HepG2 (cell line): Measurements from ENCODE around the gene NUP133. TPM values are rescaled to one million over a fixed set of nuclear protein-coding genes. Genes with fewer than 3 reads are reported as not detected.

Experiments
- FOXA1 ChIP-seq, 2 experiments: fragments of 450-650 bp in 1 of 2; sonication (generic) in 1 of 2; formaldehyde crosslinking in 1 of 2; IDR thresholded peaks; 2 replicates each; pipeline versions ENCODE4 v1.4.0 to v1.6.1; 2016 to 2020; ENCODE audit warnings: missing genetic modification reagents in 1 of 2
- FOXO1 ChIP-seq: sonication (generic); formaldehyde crosslinking; IDR thresholded peaks from 2 replicates; pipeline ENCODE4 v1.4.0; 2020; ENCODE audit warnings: missing genetic modification reagents
- FOXP1 ChIP-seq, 2 experiments: fragments of 450-650 bp in 1 of 2; IDR thresholded peaks; 2 replicates each; pipeline ENCODE4 v1.6.1; 2017 to 2018; ENCODE audit warnings: antibody characterized with exemption in 1 of 2
- LCORL ChIP-seq, 2 experiments: fragments of 450-650 bp in 1 of 2; sonication (generic) in 1 of 2; formaldehyde crosslinking in 1 of 2; IDR thresholded peaks; 2 replicates each; pipeline versions ENCODE4 v1.5.0 to v1.6.1; 2017 to 2020; ENCODE audit warnings: antibody characterized with exemption in 1 of 2, missing genetic modification reagents in 1 of 2
- MED13 ChIP-seq: sonication (generic); formaldehyde crosslinking; IDR thresholded peaks from 2 replicates; pipeline ENCODE4 v1.5.0; 2020; ENCODE audit warnings: missing genetic modification reagents
- MZF1 ChIP-seq: sonication (generic); formaldehyde crosslinking; IDR thresholded peaks from 2 replicates; pipeline ENCODE4 v1.8.1; 2023; ENCODE audit warnings: mild to moderate bottlenecking, missing genetic modification reagents, borderline replicate concordance
- PHB2 ChIP-seq: fragments of 450-650 bp; IDR thresholded peaks from 2 replicates; pipeline ENCODE4 v1.6.1; 2018; ENCODE audit not compliant: partially characterized antibody
- RFX1 ChIP-seq: fragments of 450-650 bp; IDR thresholded peaks from 2 replicates; pipeline ENCODE4 v1.6.1; 2017
- RFX3 ChIP-seq: IDR thresholded peaks from 2 replicates; pipeline ENCODE4 v1.6.1; 2016; ENCODE audit warnings: missing biosample characterization, missing genetic modification reagents
- TEAD3 ChIP-seq: optimal IDR thresholded peaks from 2 replicates; pipeline ENCODE3; 2016; ENCODE audit warnings: borderline replicate concordance
- TSC22D2 ChIP-seq: sonication (generic); formaldehyde crosslinking; IDR thresholded peaks from 2 replicates; pipeline ENCODE4 v1.5.1; 2020; ENCODE audit warnings: missing genetic modification reagents, mild to moderate bottlenecking, borderline replicate concordance
- YEATS2 ChIP-seq: sonication (generic); formaldehyde crosslinking; IDR thresholded peaks from 2 replicates; pipeline ENCODE4 v1.4.0; 2020; ENCODE audit warnings: missing genetic modification reagents, borderline replicate concordance
- ZBTB20 ChIP-seq: sonication (generic); formaldehyde crosslinking; IDR thresholded peaks from 2 replicates; pipeline ENCODE4 v1.8.1; 2023; ENCODE audit warnings: missing genetic modification reagents, low read depth, mild to moderate bottlenecking, borderline replicate concordance
- ZFP90 ChIP-seq: sonication (generic); formaldehyde crosslinking; IDR thresholded peaks from 2 replicates; pipeline ENCODE4 v1.8.0; 2022; ENCODE audit warnings: missing genetic modification reagents, mild to moderate bottlenecking, inconsistent platforms, borderline replicate concordance
- ZIK1 ChIP-seq: sonication (generic); formaldehyde crosslinking; IDR thresholded peaks from 2 replicates; pipeline ENCODE4 v1.5.0; 2020; ENCODE audit warnings: mild to moderate bottlenecking, low read depth, missing genetic modification reagents, borderline replicate concordance
- ZNF12 ChIP-seq: sonication (generic); formaldehyde crosslinking; IDR thresholded peaks from 2 replicates; pipeline ENCODE4 v1.5.0; 2020; ENCODE audit warnings: missing genetic modification reagents
- ZNF263 ChIP-seq: sonication (generic); formaldehyde crosslinking; IDR thresholded peaks from 2 replicates; pipeline ENCODE4 v1.4.0; 2020; ENCODE audit warnings: missing genetic modification reagents
- ZNF674 ChIP-seq: sonication (generic); formaldehyde crosslinking; IDR thresholded peaks from 2 replicates; pipeline ENCODE4 v1.5.0; 2020; ENCODE audit warnings: low read depth, mild to moderate bottlenecking, missing genetic modification reagents
- ZNF768 ChIP-seq: sonication (generic); formaldehyde crosslinking; IDR thresholded peaks from 2 replicates; pipeline ENCODE4 v1.4.0; 2020; ENCODE audit warnings: missing genetic modification reagents
- polyA plus RNA-seq, 8 experiments: library from polyadenylated mRNA; depleted of rRNA in 3 of 8; stranded (reverse) in 7 of 8; unstranded in 1 of 8; fragments of >200 nt; fragmentation: Illumina TruSeq in 4 of 8; extraction: Trizol in 4 of 8; gene quantifications; 2 replicates each; pipeline versions ENCODE4 v1.2.1 to v1.2.3, GENCODE V29; 2011 to 2016; ENCODE audit warnings: low read depth in 4 of 8, missing spikeins in 1 of 8, mixed read lengths in 1 of 8; ENCODE audit not compliant: insufficient read depth in 1 of 8
- total RNA-seq, 5 experiments: library from RNA; depleted of rRNA; stranded (reverse); fragments of >200 nt; fragmentation: Illumina TruSeq; extraction: Trizol; gene quantifications; 2 replicates each; pipeline ENCODE4 v1.2.3, GENCODE V29; 2016; ENCODE audit warnings: low read depth in 1 of 5
- TF ChIP-seq, protein P1 (sequence below): sonication (generic); formaldehyde crosslinking; IDR thresholded peaks from 2 replicates; pipeline ENCODE4 v1.8.1; 2023; ENCODE audit warnings: mild to moderate bottlenecking, missing genetic modification reagents
- TF ChIP-seq, protein P2 (sequence below): sonication (generic); formaldehyde crosslinking; IDR thresholded peaks from 2 replicates; pipeline ENCODE4 v1.4.0; 2020; ENCODE audit warnings: missing genetic modification reagents
- TF ChIP-seq, protein P3 (sequence below): sonication (generic); formaldehyde crosslinking; IDR thresholded peaks from 2 replicates; pipeline ENCODE4 v1.5.0; 2020; ENCODE audit warnings: missing genetic modification reagents
- TF ChIP-seq, protein P4 (sequence below): sonication (generic); formaldehyde crosslinking; IDR thresholded peaks from 2 replicates; pipeline ENCODE4 v1.4.0; 2020; ENCODE audit warnings: missing genetic modification reagents

Gene NUP133
- total and polyA plus RNA-seq, 2 of the 13 experiments (the other 11 are each of a cell fraction or from before 2014, with no cell fraction given) = 17.7 to 45.6 TPM

DNA sequence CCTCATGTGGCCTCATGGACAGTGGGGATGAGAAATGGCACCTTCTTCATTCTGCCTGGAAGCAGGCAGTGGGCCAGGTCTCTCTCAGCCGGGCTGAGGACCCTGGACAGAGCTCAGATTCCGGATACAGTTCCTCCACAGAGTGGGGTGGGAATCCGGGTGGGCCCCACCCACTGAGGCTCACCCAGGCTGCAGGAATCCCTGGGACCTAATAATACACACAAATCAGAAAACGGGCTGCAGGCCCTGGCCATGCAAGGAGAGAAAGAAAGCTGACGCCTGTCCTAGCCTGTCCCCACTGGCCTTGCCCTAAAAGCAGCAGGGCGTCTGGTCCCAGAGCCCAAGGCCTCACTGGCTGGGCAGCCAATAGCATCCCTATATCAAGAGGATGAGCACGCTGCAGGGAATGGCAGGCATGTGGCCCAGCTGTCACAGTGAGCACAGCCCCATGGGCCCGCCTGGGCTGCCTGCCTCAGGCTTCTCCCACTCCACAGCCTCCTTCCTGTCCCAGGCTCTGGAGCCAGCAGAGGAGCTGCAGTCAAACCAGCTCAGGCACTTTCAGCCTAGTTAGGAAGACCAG lies 99.6 kb downstream of the NUP133 start (continued):
- TF ChIP-seq, protein P1, sequence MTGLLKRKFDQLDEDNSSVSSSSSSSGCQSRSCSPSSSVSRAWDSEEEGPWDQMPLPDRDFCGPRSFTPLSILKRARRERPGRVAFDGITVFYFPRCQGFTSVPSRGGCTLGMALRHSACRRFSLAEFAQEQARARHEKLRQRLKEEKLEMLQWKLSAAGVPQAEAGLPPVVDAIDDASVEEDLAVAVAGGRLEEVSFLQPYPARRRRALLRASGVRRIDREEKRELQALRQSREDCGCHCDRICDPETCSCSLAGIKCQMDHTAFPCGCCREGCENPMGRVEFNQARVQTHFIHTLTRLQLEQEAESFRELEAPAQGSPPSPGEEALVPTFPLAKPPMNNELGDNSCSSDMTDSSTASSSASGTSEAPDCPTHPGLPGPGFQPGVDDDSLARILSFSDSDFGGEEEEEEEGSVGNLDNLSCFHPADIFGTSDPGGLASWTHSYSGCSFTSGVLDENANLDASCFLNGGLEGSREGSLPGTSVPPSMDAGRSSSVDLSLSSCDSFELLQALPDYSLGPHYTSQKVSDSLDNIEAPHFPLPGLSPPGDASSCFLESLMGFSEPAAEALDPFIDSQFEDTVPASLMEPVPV (CRISPR knock-in tag) = no peak
- no peak for TF ChIP-seq ZBTB20
- peak; percentile 14; the same call in 1 of the 2 replicates for TF ChIP-seq ZNF12 (CRISPR knock-in tag)
- no peak for TF ChIP-seq FOXP1 (IDR thresholded peaks at IDR 0.05)
- no peak for TF ChIP-seq FOXP1 (CRISPR knock-in tag; IDR thresholded peaks at IDR 0.05)
- TF ChIP-seq, protein P2, sequence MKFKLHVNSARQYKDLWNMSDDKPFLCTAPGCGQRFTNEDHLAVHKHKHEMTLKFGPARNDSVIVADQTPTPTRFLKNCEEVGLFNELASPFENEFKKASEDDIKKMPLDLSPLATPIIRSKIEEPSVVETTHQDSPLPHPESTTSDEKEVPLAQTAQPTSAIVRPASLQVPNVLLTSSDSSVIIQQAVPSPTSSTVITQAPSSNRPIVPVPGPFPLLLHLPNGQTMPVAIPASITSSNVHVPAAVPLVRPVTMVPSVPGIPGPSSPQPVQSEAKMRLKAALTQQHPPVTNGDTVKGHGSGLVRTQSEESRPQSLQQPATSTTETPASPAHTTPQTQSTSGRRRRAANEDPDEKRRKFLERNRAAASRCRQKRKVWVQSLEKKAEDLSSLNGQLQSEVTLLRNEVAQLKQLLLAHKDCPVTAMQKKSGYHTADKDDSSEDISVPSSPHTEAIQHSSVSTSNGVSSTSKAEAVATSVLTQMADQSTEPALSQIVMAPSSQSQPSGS (CRISPR knock-in tag) = no peak
- 0 out of 2 replicates have a peak, but pooled peaks have one; percentile 34 for TF ChIP-seq ZNF263
- TF ChIP-seq, protein P3, sequence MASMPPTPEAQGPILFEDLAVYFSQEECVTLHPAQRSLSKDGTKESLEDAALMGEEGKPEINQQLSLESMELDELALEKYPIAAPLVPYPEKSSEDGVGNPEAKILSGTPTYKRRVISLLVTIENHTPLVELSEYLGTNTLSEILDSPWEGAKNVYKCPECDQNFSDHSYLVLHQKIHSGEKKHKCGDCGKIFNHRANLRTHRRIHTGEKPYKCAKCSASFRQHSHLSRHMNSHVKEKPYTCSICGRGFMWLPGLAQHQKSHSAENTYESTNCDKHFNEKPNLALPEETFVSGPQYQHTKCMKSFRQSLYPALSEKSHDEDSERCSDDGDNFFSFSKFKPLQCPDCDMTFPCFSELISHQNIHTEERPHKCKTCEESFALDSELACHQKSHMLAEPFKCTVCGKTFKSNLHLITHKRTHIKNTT (CRISPR knock-in tag) = no peak
- TF ChIP-seq, protein P4, sequence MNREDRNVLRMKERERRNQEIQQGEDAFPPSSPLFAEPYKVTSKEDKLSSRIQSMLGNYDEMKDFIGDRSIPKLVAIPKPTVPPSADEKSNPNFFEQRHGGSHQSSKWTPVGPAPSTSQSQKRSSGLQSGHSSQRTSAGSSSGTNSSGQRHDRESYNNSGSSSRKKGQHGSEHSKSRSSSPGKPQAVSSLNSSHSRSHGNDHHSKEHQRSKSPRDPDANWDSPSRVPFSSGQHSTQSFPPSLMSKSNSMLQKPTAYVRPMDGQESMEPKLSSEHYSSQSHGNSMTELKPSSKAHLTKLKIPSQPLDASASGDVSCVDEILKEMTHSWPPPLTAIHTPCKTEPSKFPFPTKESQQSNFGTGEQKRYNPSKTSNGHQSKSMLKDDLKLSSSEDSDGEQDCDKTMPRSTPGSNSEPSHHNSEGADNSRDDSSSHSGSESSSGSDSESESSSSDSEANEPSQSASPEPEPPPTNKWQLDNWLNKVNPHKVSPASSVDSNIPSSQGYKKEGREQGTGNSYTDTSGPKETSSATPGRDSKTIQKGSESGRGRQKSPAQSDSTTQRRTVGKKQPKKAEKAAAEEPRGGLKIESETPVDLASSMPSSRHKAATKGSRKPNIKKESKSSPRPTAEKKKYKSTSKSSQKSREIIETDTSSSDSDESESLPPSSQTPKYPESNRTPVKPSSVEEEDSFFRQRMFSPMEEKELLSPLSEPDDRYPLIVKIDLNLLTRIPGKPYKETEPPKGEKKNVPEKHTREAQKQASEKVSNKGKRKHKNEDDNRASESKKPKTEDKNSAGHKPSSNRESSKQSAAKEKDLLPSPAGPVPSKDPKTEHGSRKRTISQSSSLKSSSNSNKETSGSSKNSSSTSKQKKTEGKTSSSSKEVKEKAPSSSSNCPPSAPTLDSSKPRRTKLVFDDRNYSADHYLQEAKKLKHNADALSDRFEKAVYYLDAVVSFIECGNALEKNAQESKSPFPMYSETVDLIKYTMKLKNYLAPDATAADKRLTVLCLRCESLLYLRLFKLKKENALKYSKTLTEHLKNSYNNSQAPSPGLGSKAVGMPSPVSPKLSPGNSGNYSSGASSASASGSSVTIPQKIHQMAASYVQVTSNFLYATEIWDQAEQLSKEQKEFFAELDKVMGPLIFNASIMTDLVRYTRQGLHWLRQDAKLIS (CRISPR knock-in tag) = no peak
- no peak for TF ChIP-seq RFX1
- no peak for TF ChIP-seq PHB2
- TF ChIP-seq YEATS2 = no peak
- peak; percentile 55 for TF ChIP-seq TEAD3 (CRISPR knock-in tag)
- TF ChIP-seq FOXO1 (CRISPR knock-in tag) = no peak
- TF ChIP-seq ZNF768 (CRISPR knock-in tag) = no peak; the same call in 1 of the 2 replicates
- no peak for TF ChIP-seq ZNF674 (CRISPR knock-in tag)
- 0 out of 2 replicates have a peak, but pooled peaks have one; percentile 36 for TF ChIP-seq MED13 (CRISPR knock-in tag)
- TF ChIP-seq ZFP90 (CRISPR knock-in tag) = no peak
- TF ChIP-seq ZIK1 = no peak
- no peak for TF ChIP-seq RFX3 (CRISPR knock-in tag)
- TF ChIP-seq LCORL (IDR thresholded peaks at IDR 0.05) = no peak
- TF ChIP-seq LCORL (CRISPR knock-in tag; IDR thresholded peaks at IDR 0.05) = no peak
- no peak for TF ChIP-seq TSC22D2 (CRISPR knock-in tag)
- TF ChIP-seq FOXA1 (IDR thresholded peaks at IDR 0.05) = no peak
- no peak for TF ChIP-seq FOXA1 (CRISPR knock-in tag; IDR thresholded peaks at IDR 0.05)
- no peak for TF ChIP-seq MZF1
